Fibroblast of lung (primary cell): Measurements from ENCODE around the gene MAP3K3. TPM values are rescaled to one million over a fixed set of nuclear protein-coding genes. Genes with fewer than 3 reads are reported as not detected.

Source experiments
- DNase-seq, 2 donors: peaks; one replicate each; pipeline versions ENCODE4 v3.0.0 to v3.0.0-alpha.2; 2010; ENCODE audit warnings: low read depth in 2 of 2
- H2AFZ ChIP-seq: 2 replicates; pipeline ENCODE4 v1.5.1; 2012; ENCODE audit warnings: low read length, control low read depth, inconsistent platforms
- H3K27ac ChIP-seq: 2 replicates; pipeline ENCODE4 v1.5.1; 2011; ENCODE audit warnings: low read length, control low read depth; ENCODE audit not compliant: insufficient read depth
- H3K27me3 ChIP-seq: 2 replicates; pipeline ENCODE4 v1.5.1; 2011; ENCODE audit warnings: mild to moderate bottlenecking, low read length; ENCODE audit not compliant: control insufficient read depth, insufficient read depth
- H3K36me3 ChIP-seq: 2 replicates; pipeline ENCODE4 v1.5.1; 2011; ENCODE audit warnings: low read length; ENCODE audit not compliant: control insufficient read depth, insufficient read depth
- H3K4me1 ChIP-seq: 2 replicates; pipeline ENCODE4 v1.5.1; 2011; ENCODE audit warnings: low read length; ENCODE audit not compliant: control insufficient read depth, insufficient read depth; ENCODE audit errors: extremely low read depth
- H3K4me2 ChIP-seq: 2 replicates; pipeline ENCODE4 v1.5.1; 2011; ENCODE audit warnings: low read length, control low read depth; ENCODE audit not compliant: insufficient read depth; ENCODE audit errors: extremely low read depth
- H3K4me3 ChIP-seq, 4 experiments: fragments of 200-600 bp in 1 of 4; sonication (generic) in 1 of 4; replicated peaks in 1 of 4; 2 replicates each; pipeline ENCODE4 v1.5.1; 2011 to 2016; ENCODE audit warnings: low read length in 4 of 4, low read depth in 3 of 4, mild to moderate bottlenecking in 3 of 4, control low read depth in 2 of 4, inconsistent platforms in 1 of 4, mixed read lengths in 1 of 4; ENCODE audit not compliant: insufficient read depth in 1 of 4; ENCODE audit errors: control extremely low read depth in 1 of 4
- H3K79me2 ChIP-seq: 2 replicates; pipeline ENCODE4 v1.5.1; 2012; ENCODE audit warnings: mild to moderate bottlenecking, low read length, inconsistent platforms; ENCODE audit not compliant: control insufficient read depth, insufficient read depth
- H3K9ac ChIP-seq: 2 replicates; pipeline ENCODE4 v1.5.1; 2011; ENCODE audit warnings: mild to moderate bottlenecking, low read length, control low read depth; ENCODE audit not compliant: insufficient read depth
- H3K9me3 ChIP-seq: 2 replicates; pipeline ENCODE4 v1.5.1; 2012; ENCODE audit warnings: low read depth, low read length; ENCODE audit not compliant: control insufficient read depth, insufficient read depth
- H4K20me1 ChIP-seq: 2 replicates; pipeline ENCODE4 v1.5.1; 2011; ENCODE audit warnings: low read length; ENCODE audit not compliant: control insufficient read depth, insufficient read depth; ENCODE audit errors: extremely low read depth
- CTCF ChIP-seq, 2 donors: IDR thresholded peaks in 1 of 2; conservative IDR thresholded peaks in 1 of 2; 1 replicate in 1 of 2; 2 replicates in 1 of 2; pipeline ENCODE4 v1.5.1; 2011 to 2012; ENCODE audit warnings: low read length in 2 of 2, control low read depth in 1 of 2, inconsistent platforms in 1 of 2, low read depth in 1 of 2, mild to moderate bottlenecking in 1 of 2
- EZH2 ChIP-seq: IDR thresholded peaks from 2 replicates; pipeline ENCODE4 v1.5.1; 2012; ENCODE audit warnings: low read length, control low read depth, mild to moderate bottlenecking; ENCODE audit errors: missing control alignments
- polyA plus RNA-seq, 2 donors: library from polyadenylated mRNA; depleted of rRNA in 1 of 2; stranded (reverse) in 1 of 2; unstranded in 1 of 2; fragments of >200 nt; gene quantifications; 2 replicates each; pipeline ENCODE4 v1.2.1, GENCODE V29; 2011 to 2012; ENCODE audit warnings: missing spikeins in 1 of 2
- total RNA-seq: library from RNA; depleted of rRNA; stranded (reverse); fragments of >200 nt; gene quantifications from 2 replicates; pipeline ENCODE4 v1.2.1, GENCODE V29; 2014

MAP3K3 gene
- total and polyA plus RNA-seq, 2 donors (not counting 1 experiment from before 2014, with no cell fraction given) = 13.8 to 32.0 TPM

GRCh38 chr17:63679214-63679613 lies 57.0 kb downstream of the MAP3K3 start:
- Histone ChIP-seq H3K4me2 (no peak overlapping the region), H3K9ac (no peak overlapping the region), H4K20me1 (no peaks in the 10 kb centered on the region), H3K79me2 (no peaks in the 10 kb centered on the region), H3K9me3 (no peaks in the 10 kb centered on the region), H3K4me3 (no peak overlapping the region), H3K36me3 (no peaks in the 10 kb centered on the region), H3K27me3 (no peaks in the 10 kb centered on the region), H2AFZ (no peak overlapping the region), H3K4me1 (peaks cover 9% of the 10 kb centered on the region), H3K27ac (no peak overlapping the region)
- TF ChIP-seq CTCF (conservative IDR thresholded peaks at IDR 0.05 in 1 of 2, IDR thresholded peaks at IDR 0.05 in 1 of 2; ENCODE audit: low read depth in 1 of 2, low read length in 2 of 2) = no peak
- no peak for TF ChIP-seq EZH2
- no peak for DNase-seq

GRCh38 chr17:63680700-63681099 lies 58.5 kb downstream of the MAP3K3 start:
- H3K27me3 ChIP-seq = no peaks in the 10 kb centered on the region
- TF ChIP-seq EZH2 (no peak), CTCF (conservative IDR thresholded peaks at IDR 0.05 in 1 of 2, IDR thresholded peaks at IDR 0.05 in 1 of 2; ENCODE audit: low read depth in 1 of 2, low read length in 2 of 2) (no peak)
- H3K4me2 ChIP-seq = no peak overlapping the region
- no peak overlapping the region for H3K27ac ChIP-seq
- no peaks in the 10 kb centered on the region for H3K9me3 ChIP-seq
- no peak overlapping the region for H3K9ac ChIP-seq
- no peaks in the 10 kb centered on the region for H3K79me2 ChIP-seq
- H3K4me3 ChIP-seq = no peak overlapping the region
- no peak for DNase-seq
- no peaks in the 10 kb centered on the region for H4K20me1 ChIP-seq
- peaks cover 5% of the 10 kb centered on the region for H3K4me1 ChIP-seq
- no peaks in the 10 kb centered on the region for H3K36me3 ChIP-seq
- no peak overlapping the region for H2AFZ ChIP-seq

GRCh38 chr17:63681530-63681929 lies 59.3 kb downstream of the MAP3K3 start:
- no peak for DNase-seq
- Histone ChIP-seq H3K27me3 (no peaks in the 10 kb centered on the region), H3K36me3 (no peaks in the 10 kb centered on the region), H3K9ac (no peak overlapping the region), H3K9me3 (no peaks in the 10 kb centered on the region), H3K79me2 (no peaks in the 10 kb centered on the region), H3K4me1 (no peaks in the 10 kb centered on the region), H4K20me1 (no peaks in the 10 kb centered on the region), H2AFZ (no peak overlapping the region), H3K4me3 (no peak overlapping the region), H3K27ac (no peak overlapping the region), H3K4me2 (no peak overlapping the region)
- TF ChIP-seq EZH2 (no peak), CTCF (conservative IDR thresholded peaks at IDR 0.05 in 1 of 2, IDR thresholded peaks at IDR 0.05 in 1 of 2; ENCODE audit: low read depth in 1 of 2, low read length in 2 of 2) (no peak)
